H1 (cell line): ENCODE results near the gene ARHGAP24. TPM values are rescaled to one million over a fixed set of nuclear protein-coding genes. Genes with fewer than 3 reads are reported as not detected.

Experiments used
- CTCF ChIA-PET: fragments of 300-600 bp; sonication (Branson Sonifier 250); formaldehyde crosslinking; loops from one replicate; lab custom pipeline; 2021; ENCODE audit not compliant: partially characterized antibody; lab: Charles Lee
- POLR2A ChIA-PET: fragments of 300-600 bp; sonication (Branson Sonifier 250); formaldehyde crosslinking; loops from one replicate; lab custom pipeline; 2021; ENCODE audit warnings: inconsistent platforms; ENCODE audit not compliant: partially characterized antibody; lab: Charles Lee
- DNase-seq, 2 experiments: peaks; one replicate each; pipeline versions ENCODE4 v3.0.0 to v3.0.0-alpha.2; 2010 to 2022; ENCODE audit warnings: low spot score in 2 of 2, low read depth in 1 of 2, mixed read lengths in 1 of 2
- FAIRE-seq: peaks from 2 replicates; lab custom pipeline; 2011; peaks lifted over from hg19 to GRCh38; lab: Jason Lieb, UNC
- H2AFZ ChIP-seq: 2 replicates; pipeline ENCODE4 v1.8.1; 2012; ENCODE audit warnings: low read length, inconsistent platforms
- H2AK5ac ChIP-seq: 2 replicates; pipeline ENCODE4 v1.6.1; 2013; ENCODE audit warnings: low read depth, low read length
- H2BK120ac ChIP-seq: replicated peaks from 2 replicates; pipeline ENCODE3; 2013; ENCODE audit warnings: low read depth, low read length, inconsistent platforms
- H2BK12ac ChIP-seq: 2 replicates; pipeline ENCODE4 v1.6.1; 2013; ENCODE audit warnings: low read depth, low read length
- H2BK15ac ChIP-seq: 2 replicates; pipeline ENCODE4 v1.6.1; 2013; ENCODE audit warnings: low read length
- H2BK20ac ChIP-seq: 2 replicates; pipeline ENCODE4 v1.6.1; 2013; ENCODE audit warnings: low read length
- H2BK5ac ChIP-seq: 2 replicates; pipeline ENCODE4 v1.6.1; 2013; ENCODE audit warnings: low read depth, low read length
- H3K14ac ChIP-seq: 2 replicates; pipeline ENCODE4 v1.6.1; 2013; ENCODE audit warnings: inconsistent platforms; ENCODE audit not compliant: insufficient read length
- H3K18ac ChIP-seq: 2 replicates; pipeline ENCODE4 v1.6.1; 2013; ENCODE audit warnings: low read length; ENCODE audit errors: extremely low read depth
- H3K23ac ChIP-seq: 2 replicates; pipeline ENCODE4 v1.6.1; 2013; ENCODE audit warnings: inconsistent platforms; ENCODE audit not compliant: insufficient read length
- H3K23me2 ChIP-seq: 2 replicates; pipeline ENCODE4 v1.6.1; 2013; ENCODE audit warnings: low read depth, low read length
- H3K27ac ChIP-seq: 2 replicates; pipeline ENCODE4 v1.6.1; 2011; ENCODE audit warnings: low read depth, low read length, inconsistent platforms
- H3K27me3 ChIP-seq, 4 experiments: replicated peaks in 1 of 4; 1 replicate in 1 of 4; 2 replicates in 3 of 4; pipeline versions ENCODE4 v1.6.1 to v1.8.1; 2011 to 2013; ENCODE audit warnings: low read length in 3 of 4, mild to moderate bottlenecking in 3 of 4, inconsistent platforms in 2 of 4, mixed read lengths in 2 of 4, moderate library complexity in 1 of 4; ENCODE audit not compliant: control insufficient read depth in 3 of 4, insufficient read depth in 3 of 4; ENCODE audit errors: extremely low read depth in 1 of 4
- H3K36me3 ChIP-seq, 4 experiments: 2 replicates each; pipeline versions ENCODE4 v1.6.1 to v1.8.1; 2011 to 2013; ENCODE audit warnings: mild to moderate bottlenecking in 4 of 4, low read length in 3 of 4, moderate library complexity in 2 of 4, control low read depth in 1 of 4, inconsistent platforms in 1 of 4; ENCODE audit not compliant: insufficient read depth in 4 of 4, control insufficient read depth in 2 of 4
- H3K4ac ChIP-seq: replicated peaks from 2 replicates; pipeline ENCODE3; 2013; ENCODE audit warnings: low read length, low read depth, mixed read lengths, inconsistent platforms; ENCODE audit not compliant: insufficient read length
- H3K4me1 ChIP-seq, 4 experiments: replicated peaks in 1 of 4; 1 replicate in 1 of 4; 2 replicates in 3 of 4; pipeline versions ENCODE4 v1.6.1 to v1.8.1; 2011 to 2013; ENCODE audit warnings: low read length in 3 of 4, inconsistent platforms in 2 of 4, mixed read lengths in 1 of 4; ENCODE audit not compliant: insufficient read depth in 4 of 4, control insufficient read depth in 3 of 4
- H3K4me2 ChIP-seq, 2 experiments: 2 replicates each; pipeline versions ENCODE4 v1.6.1 to v1.8.1; 2011 to 2013; ENCODE audit warnings: low read depth in 2 of 2, low read length in 2 of 2, control low read depth in 1 of 2, inconsistent platforms in 1 of 2, mild to moderate bottlenecking in 1 of 2; ENCODE audit not compliant: insufficient read depth in 1 of 2
- H3K4me3 ChIP-seq, 4 experiments: fragments of 200-600, 300-600 bp in 1 of 4; sonication (generic), shearing (Covaris generic), sonication (Bioruptor Twin) in 1 of 4; 2 replicates each; pipeline versions ENCODE4 v1.5.1 to v1.8.1; 2011 to 2016; ENCODE audit warnings: low read length in 4 of 4, low read depth in 3 of 4, control low read depth in 2 of 4, inconsistent platforms in 2 of 4, mild to moderate bottlenecking in 2 of 4, mixed read lengths in 1 of 4, moderate library complexity in 1 of 4; ENCODE audit not compliant: insufficient read depth in 2 of 4; ENCODE audit errors: extremely low read depth in 1 of 4
- H3K56ac ChIP-seq: replicated peaks from 2 replicates; pipeline ENCODE3; 2013; ENCODE audit warnings: low read depth, mild to moderate bottlenecking, mixed read lengths, low read length, inconsistent platforms; ENCODE audit not compliant: insufficient read length
- H3K79me1 ChIP-seq: 2 replicates; pipeline ENCODE4 v1.6.1; 2013; ENCODE audit warnings: low read depth, low read length, control low read depth
- H3K79me2 ChIP-seq, 2 experiments: 2 replicates each; pipeline versions ENCODE4 v1.6.1 to v1.8.1; 2012 to 2013; ENCODE audit warnings: low read length in 2 of 2, mild to moderate bottlenecking in 2 of 2, inconsistent platforms in 1 of 2; ENCODE audit not compliant: insufficient read depth in 2 of 2, control insufficient read depth in 1 of 2
- H3K9ac ChIP-seq, 4 experiments: replicated peaks in 1 of 4; 1 replicate in 1 of 4; 2 replicates in 3 of 4; pipeline versions ENCODE4 v1.6.1 to v1.8.1; 2011 to 2013; ENCODE audit warnings: low read depth in 3 of 4, low read length in 3 of 4, control low read depth in 2 of 4, mild to moderate bottlenecking in 2 of 4, moderate library complexity in 2 of 4, inconsistent platforms in 1 of 4; ENCODE audit errors: extremely low read depth in 1 of 4
- H3K9me3 ChIP-seq, 2 experiments: 2 replicates each; pipeline versions ENCODE4 v1.6.1 to v1.8.1; 2012 to 2013; ENCODE audit warnings: mild to moderate bottlenecking in 2 of 2, moderate library complexity in 2 of 2, control low read depth in 1 of 2, inconsistent platforms in 1 of 2, low read depth in 1 of 2, low read length in 1 of 2, mixed read lengths in 1 of 2; ENCODE audit not compliant: insufficient read depth in 2 of 2
- H4K20me1 ChIP-seq, 2 experiments: replicated peaks in 1 of 2; 2 replicates each; pipeline versions ENCODE3 to v1.8.1; 2011 to 2013; ENCODE audit warnings: inconsistent platforms in 2 of 2, low read length in 2 of 2, mild to moderate bottlenecking in 1 of 2; ENCODE audit not compliant: insufficient read depth in 2 of 2, control insufficient read depth in 1 of 2
- H4K5ac ChIP-seq: 2 replicates; pipeline ENCODE4 v1.6.1; 2013; ENCODE audit warnings: low read length, low read depth, mixed read lengths, inconsistent platforms; ENCODE audit not compliant: insufficient read length
- H4K8ac ChIP-seq: 2 replicates; pipeline ENCODE4 v1.8.0; 2013; ENCODE audit warnings: mild to moderate bottlenecking, moderate library complexity, low read length, inconsistent platforms; ENCODE audit not compliant: insufficient read depth; ENCODE audit errors: extremely low read depth
- H4K91ac ChIP-seq: replicated peaks from 2 replicates; pipeline ENCODE3; 2013; ENCODE audit warnings: low read length, mixed read lengths, inconsistent platforms; ENCODE audit not compliant: insufficient read length
- CHD2 ChIP-seq: IDR thresholded peaks from 2 replicates; pipeline ENCODE4 v1.6.1; 2012; ENCODE audit warnings: low read length, improper control_type of control experiment
- KDM5A ChIP-seq: fragments of 200-600 bp; IDR thresholded peaks from 2 replicates; pipeline ENCODE4 v1.7.1; 2012; ENCODE audit warnings: mild to moderate bottlenecking, low read length, inconsistent platforms, mixed read lengths
- POLR2AphosphoS5 ChIP-seq: IDR thresholded peaks from 2 replicates; pipeline ENCODE4 v1.6.1; 2011; ENCODE audit warnings: low read depth, low read length
- WGBS, 2 experiments: shearing (Covaris generic) in 1 of 2; methylation state at CpG; one replicate each; pipeline versions ENCODE4 v1.1.6 to v1.1.7; 2013 to 2015; ENCODE audit warnings: low lambda C conversion rate in 2 of 2, mixed read lengths in 2 of 2, inconsistent platforms in 1 of 2, low coverage in 1 of 2, missing lambda C conversion rate in 1 of 2; ENCODE audit not compliant: insufficient replicate concordance in 2 of 2, insufficient coverage in 1 of 2, insufficient read length in 1 of 2; ENCODE audit errors: extremely low coverage in 1 of 2, missing lambda C conversion rate in 1 of 2; 5-methylcytosine and 5-hydroxymethylcytosine counted together
- polyA plus RNA-seq, 7 experiments: library from polyadenylated mRNA; depleted of rRNA in 3 of 7; stranded (reverse) in 5 of 7; unstranded in 2 of 7; fragments of >200 nt in 5 of 7; fragments of 200-250 nt in 2 of 7; gene quantifications; 1 replicate in 5 of 7; 2 replicates in 1 of 7; 4 replicates in 1 of 7; pipeline versions ENCODE4 v1.2.1 to v1.2.3, GENCODE V29; 2011 to 2013; ENCODE audit warnings: missing spikeins in 2 of 7, mixed read lengths in 2 of 7
- total RNA-seq: library from RNA; stranded (reverse); fragmentation: NEBNext Ultra II Directional; extraction: Animal tissue kit (Norgen Biotek cat#: 25700); gene quantifications from 2 replicates; pipeline ENCODE4 v1.2.1, GENCODE V29; 2021

The ARHGAP24 gene
- total and polyA plus RNA-seq, 2 of the 8 experiments (the other 6 are each of a cell fraction or from before 2014, with no cell fraction given): 0.08 to 0.50 TPM

DNA sequence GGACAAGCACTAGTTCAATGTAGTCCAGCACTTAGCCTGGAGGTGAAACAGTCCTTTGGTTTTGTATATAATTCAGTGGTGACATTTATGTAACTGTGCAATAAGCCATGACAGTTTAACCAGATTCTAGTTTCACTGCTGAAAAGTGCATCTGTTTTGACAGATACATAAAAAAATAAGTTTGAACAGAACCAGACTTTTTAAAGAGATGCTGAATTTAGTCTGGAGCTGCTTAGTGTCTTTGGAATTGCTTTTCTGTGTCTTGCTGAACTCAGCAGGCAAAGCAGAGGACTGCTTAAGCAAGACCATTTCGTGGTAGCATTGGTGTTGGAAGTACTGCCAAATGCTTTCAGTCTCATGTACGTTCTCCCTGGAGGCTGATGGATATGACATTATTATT is 491.4 kb downstream of the ARHGAP24 start:
- Histone ChIP-seq H3K4me1 (no peaks in the 10 kb centered on the region), H3K4ac (no peak overlapping the region), H3K23ac (no peak overlapping the region), H2BK15ac (no peak overlapping the region), H3K4me3 (no peak overlapping the region), H3K79me1 (no peaks in the 10 kb centered on the region), H3K36me3 (no peaks in the 10 kb centered on the region), H3K9ac (no peak overlapping the region), H2AFZ (no peak overlapping the region), H3K79me2 (no peaks in the 10 kb centered on the region), H4K20me1 (no peaks in the 10 kb centered on the region), H3K56ac (no peak overlapping the region), H4K5ac (no peak overlapping the region), H3K27ac (no peak overlapping the region), H3K27me3 (no peaks in the 10 kb centered on the region), H3K23me2 (no peaks in the 10 kb centered on the region), H3K18ac (no peak overlapping the region), H2BK5ac (no peak overlapping the region), H2AK5ac (no peak overlapping the region), H3K9me3 (no peaks in the 10 kb centered on the region), H3K14ac (no peak overlapping the region), H2BK20ac (no peak overlapping the region), H4K91ac (no peak overlapping the region), H2BK12ac (no peak overlapping the region), H2BK120ac (no peak overlapping the region), H3K4me2 (no peak overlapping the region), H4K8ac (no peak overlapping the region)
- DNase-seq: no peak
- no peak for TF ChIP-seq POLR2AphosphoS5
- TF ChIP-seq CHD2: no peak
- TF ChIP-seq KDM5A: no peak
- FAIRE-seq: no peak
- WGBS, 2 experiments: 85% methylated on average over 2 of the region's 2 CpGs; no CpG with 5 or more reads in 1 of the 2 experiments
- ChIA-PET POLR2A (no interaction called here), CTCF (interaction anchor here (1.1 to 3.3 kb wide), 6 partner anchors 10 to 216 kb away, joined by 4 to 19 read pairs (median 6); no protein-coding TSS in a partner anchor)
